BLaER1 treated with 17β-estradiol and CSF1 and Interleukin-3, amounts not matched to agents 10 nM and 100 nM (cell line): Measurements from ENCODE around the gene RHO.
"Not testable (repeated sequence)": the region's sequence is repeated elsewhere in the genome, so short reads cannot be mapped to it uniquely, and the experiment has no call there.

Experiments used
- H3K27ac ChIP-seq, 11 experiments: shearing (Covaris generic); formaldehyde crosslinking; 2 replicates each; pipeline ENCODE4 v1.8.1; 2022
- H3K27me3 ChIP-seq, 11 experiments: shearing (Covaris generic); formaldehyde crosslinking; 2 replicates each; pipeline ENCODE4 v1.8.1; 2022
- H3K36me3 ChIP-seq, 11 experiments: shearing (Covaris generic); formaldehyde crosslinking; 2 replicates each; pipeline ENCODE4 v1.8.1; 2022
- H3K4me1 ChIP-seq, 10 experiments: shearing (Covaris generic); formaldehyde crosslinking; 2 replicates each; pipeline ENCODE4 v1.8.1; 2022
- H3K4me2 ChIP-seq, 11 experiments: shearing (Covaris generic); formaldehyde crosslinking; 2 replicates each; pipeline ENCODE4 v1.8.1; 2022
- H3K4me3 ChIP-seq, 10 experiments: shearing (Covaris generic); formaldehyde crosslinking; 2 replicates each; pipeline ENCODE4 v1.8.1; 2022
- H3K9ac ChIP-seq, 11 experiments: shearing (Covaris generic); formaldehyde crosslinking; 2 replicates each; pipeline ENCODE4 v1.8.1; 2022
- H3K9me3 ChIP-seq, 11 experiments: shearing (Covaris generic); formaldehyde crosslinking; replicated peaks in 1 of 11; 2 replicates each; pipeline ENCODE4 v1.8.1; 2022
- H4K20me1 ChIP-seq, 11 experiments: shearing (Covaris generic); formaldehyde crosslinking; 2 replicates each; pipeline ENCODE4 v1.8.1; 2022
- Cebpa-rat ChIP-seq, 11 experiments: shearing (Covaris generic); IDR thresholded peaks; 2 replicates each; pipeline ENCODE4 v1.8.1; 2022

The RHO gene

DNA sequence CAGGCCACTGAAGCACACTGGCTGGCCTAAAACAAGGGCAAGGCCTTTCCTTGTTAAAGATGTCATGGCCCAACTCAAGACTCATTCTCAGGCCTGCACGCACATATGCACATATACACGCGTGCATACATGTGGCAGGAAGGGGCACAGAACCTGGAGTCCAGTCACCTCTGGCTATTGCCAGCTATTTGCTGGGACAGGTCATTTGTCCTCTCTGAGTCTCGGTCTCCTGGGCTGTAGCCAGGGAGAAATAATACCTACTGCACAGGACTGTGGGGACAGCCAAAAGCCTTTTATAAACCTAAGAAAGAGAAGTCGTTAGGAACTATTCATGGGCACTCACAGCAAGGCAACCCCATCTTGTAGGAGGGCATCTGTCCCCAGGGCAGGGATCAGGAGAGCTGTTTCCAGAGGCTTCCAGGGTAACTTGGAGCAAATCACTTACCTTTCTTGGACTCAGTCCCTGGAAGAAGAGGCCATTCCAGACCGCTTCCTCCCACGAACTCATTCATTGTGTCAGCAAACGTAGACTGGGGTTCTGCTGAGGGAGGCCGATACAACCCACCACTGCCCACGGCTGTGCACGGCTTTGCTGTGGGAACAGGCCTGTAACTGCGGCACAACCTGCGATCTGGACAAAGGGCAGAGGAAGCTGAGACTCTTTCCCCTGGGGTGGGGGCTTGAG, 41.1 kb upstream of the RHO start:
- Histone ChIP-seq H3K4me2 (peak overlapping the region in 3 of 11 experiments; percentile 55 to 82 (median 77); a peak in 6 of 22 replicates), H4K20me1 (no peaks in the 10 kb centered on the region), H3K27ac (peak overlapping the region in 3 of 11 experiments; percentile 81 to 86 (median 85); a peak in 6 of 22 replicates), H3K9me3 (no peaks in the 10 kb centered on the region), H3K36me3 (peaks cover 0 to 66% (median 20%) of the 10 kb centered on the region in 11 experiments; a peak in 18 of 22 replicates), H3K4me3 (no peak overlapping the region), H3K9ac (peak overlapping the region in 3 of 11 experiments; percentile 63 to 73 (median 67); a peak in 5 of 22 replicates), H3K27me3 (no peaks in the 10 kb centered on the region), H3K4me1 (peaks cover 4 to 100% (median 8%) of the 10 kb centered on the region in 10 experiments; a peak in 15 of 20 replicates)
- no peak for TF ChIP-seq Cebpa-rat (IDR thresholded peaks at IDR 0.05)

- Histone ChIP-seq H3K4me1 (peaks cover 4 to 95% (median 8%) of the 10 kb centered on the region in 10 experiments; a peak in 15 of 20 replicates), H3K27ac (peak overlapping the region in 3 of 11 experiments; percentile 81 to 86 (median 85); a peak in 6 of 22 replicates), H3K4me2 (peak overlapping the region in 3 of 11 experiments; percentile 55 to 82 (median 77); a peak in 6 of 22 replicates), H3K36me3 (peaks cover 0 to 66% (median 23%) of the 10 kb centered on the region in 11 experiments; a peak in 17 of 22 replicates), H3K9ac (peak overlapping the region in 2 of 11 experiments; percentile 63 to 73; a peak in 4 of 22 replicates)
- H3K9me3 ChIP-seq, H3K4me3 ChIP-seq, H3K27me3 ChIP-seq, H4K20me1 ChIP-seq: not testable (repeated sequence)
Measured at GRCh38 chr3:129487868-129488335, 40.5 kb upstream of the RHO start.

DNA sequence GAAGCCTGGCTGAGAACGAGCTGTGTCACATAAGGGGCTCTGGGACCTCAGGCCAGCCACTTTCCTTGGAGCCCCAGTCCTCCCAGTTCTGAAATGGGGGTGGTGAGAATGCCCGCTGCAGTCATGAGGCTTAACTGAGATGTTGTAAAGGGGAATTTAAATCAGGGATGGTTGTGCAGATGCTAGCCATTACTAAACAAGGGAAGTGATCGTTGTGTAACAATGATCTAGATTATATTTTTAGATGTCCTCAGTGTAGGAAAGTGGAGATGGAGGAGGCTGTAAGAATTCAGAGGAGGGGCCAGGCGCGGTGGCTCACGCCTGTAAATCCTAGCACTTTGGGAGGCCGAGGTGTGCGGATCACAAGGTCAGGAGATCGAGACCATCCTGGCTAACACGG, 39.2 kb upstream of the RHO start:
- Histone ChIP-seq H3K9ac (peak overlapping the region in 5 of 11 experiments; percentile 17 to 71 (median 54); a peak in 6 of 22 replicates), H3K27ac (peak overlapping the region in 4 of 11 experiments; percentile 47 to 85 (median 69); a peak in 8 of 22 replicates), H3K4me1 (peaks cover 4 to 81% (median 8%) of the 10 kb centered on the region in 10 experiments; a peak in 15 of 20 replicates), H3K4me2 (peak overlapping the region in 3 of 11 experiments; percentile 18 to 80 (median 62); a peak in 5 of 22 replicates), H3K36me3 (peaks cover 0 to 65% (median 25%) of the 10 kb centered on the region in 11 experiments; a peak in 16 of 22 replicates)
- not testable (repeated sequence) for H3K4me3 ChIP-seq, H3K9me3 ChIP-seq, H3K27me3 ChIP-seq, H4K20me1 ChIP-seq

DNA sequence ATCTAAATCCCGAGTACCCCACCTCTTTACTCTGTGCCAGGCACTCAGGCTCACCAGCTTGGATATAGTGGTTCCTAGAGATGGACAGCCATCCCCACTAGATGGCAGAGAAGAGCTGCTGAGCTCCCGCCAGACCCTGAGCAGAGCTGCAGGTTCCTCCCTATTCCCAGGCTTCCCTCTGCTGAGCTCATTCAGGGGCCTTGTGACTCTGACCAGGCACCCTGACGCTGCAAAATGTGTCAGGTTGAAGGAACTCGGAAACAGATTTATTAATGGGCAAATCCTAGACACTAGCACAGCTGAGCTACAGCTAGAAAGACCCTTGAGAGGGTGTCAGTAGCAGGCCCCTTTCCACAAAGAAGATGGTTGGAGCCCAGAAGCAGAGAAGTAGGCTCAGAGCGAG, 38.2 kb upstream of the RHO start:
- H3K4me2 ChIP-seq, result peak overlapping the region in 7 of 11 experiments; percentile 7 to 80 (median 56); a peak in 10 of 22 replicates
- H3K4me1 ChIP-seq, result peaks cover 4 to 71% (median 8%) of the 10 kb centered on the region in 10 experiments; a peak in 15 of 20 replicates
- no peaks in the 10 kb centered on the region for H4K20me1 ChIP-seq
- H3K27me3 ChIP-seq, result no peaks in the 10 kb centered on the region
- TF ChIP-seq Cebpa-rat (IDR thresholded peaks at IDR 0.05), result no peak
- H3K4me3 ChIP-seq, result no peak overlapping the region
- peaks cover 0 to 65% (median 26%) of the 10 kb centered on the region in 11 experiments; a peak in 15 of 22 replicates for H3K36me3 ChIP-seq
- peak overlapping the region in 9 of 11 experiments; percentile 16 to 71 (median 33); a peak in 9 of 22 replicates for H3K9ac ChIP-seq
- no peaks in the 10 kb centered on the region for H3K9me3 ChIP-seq
- peak overlapping the region in 9 of 11 experiments; percentile 34 to 85 (median 60); a peak in 14 of 22 replicates for H3K27ac ChIP-seq

- H3K4me2 ChIP-seq, result peak overlapping the region in 3 of 11 experiments; percentile 61 to 80 (median 62); a peak in 7 of 22 replicates
- H3K36me3 ChIP-seq, result peaks cover 4 to 61% (median 26%) of the 10 kb centered on the region in 11 experiments; a peak in 16 of 22 replicates
- peak overlapping the region in 6 of 11 experiments; percentile 57 to 80 (median 69); a peak in 9 of 22 replicates for H3K27ac ChIP-seq
- H3K4me3 ChIP-seq, H3K9me3 ChIP-seq, H3K27me3 ChIP-seq, H4K20me1 ChIP-seq: not testable (repeated sequence)
- peak overlapping the region in 7 of 11 experiments; percentile 17 to 61 (median 38); a peak in 6 of 22 replicates for H3K9ac ChIP-seq
- H3K4me1 ChIP-seq, result peaks cover 4 to 63% (median 8%) of the 10 kb centered on the region in 10 experiments; a peak in 15 of 20 replicates
Measured at GRCh38 chr3:129491077-129491476, 37.4 kb upstream of the RHO start.

- peak overlapping the region in 2 of 11 experiments; percentile 12 to 33; a peak in 1 of 22 replicates for H3K9ac ChIP-seq
- no peaks in the 10 kb centered on the region for H4K20me1 ChIP-seq
- no peaks in the 10 kb centered on the region for H3K27me3 ChIP-seq
- peak overlapping the region in 2 of 11 experiments; percentile 61 to 80; a peak in 4 of 22 replicates for H3K4me2 ChIP-seq
- peaks cover 4 to 60% (median 26%) of the 10 kb centered on the region in 11 experiments; a peak in 16 of 22 replicates for H3K36me3 ChIP-seq
- peaks cover 4 to 56% (median 8%) of the 10 kb centered on the region in 10 experiments; a peak in 15 of 20 replicates for H3K4me1 ChIP-seq
- no peaks in the 10 kb centered on the region for H3K9me3 ChIP-seq
- peak overlapping the region in 1 of 11 experiments; percentile 75; a peak in 2 of 22 replicates for H3K27ac ChIP-seq
- no peak overlapping the region for H3K4me3 ChIP-seq
- TF ChIP-seq Cebpa-rat (IDR thresholded peaks at IDR 0.05), result no peak
Measured at GRCh38 chr3:129491794-129492193, 36.6 kb upstream of the RHO start.

GRCh38 chr3:129492691-129493090, 35.7 kb upstream of the RHO start:
- no peaks in the 10 kb centered on the region for H3K27me3 ChIP-seq
- no peak overlapping the region for H3K4me3 ChIP-seq
- H3K27ac ChIP-seq, result no peak overlapping the region
- H3K4me1 ChIP-seq, result peaks cover 4 to 47% (median 8%) of the 10 kb centered on the region in 10 experiments; a peak in 15 of 20 replicates
- H3K4me2 ChIP-seq, result no peak overlapping the region
- H3K9me3 ChIP-seq, result no peaks in the 10 kb centered on the region
- H4K20me1 ChIP-seq, result no peaks in the 10 kb centered on the region
- H3K36me3 ChIP-seq, result peaks cover 4 to 60% (median 26%) of the 10 kb centered on the region in 11 experiments; a peak in 15 of 22 replicates
- TF ChIP-seq Cebpa-rat (IDR thresholded peaks at IDR 0.05), result no peak
- H3K9ac ChIP-seq, result no peak overlapping the region

DNA sequence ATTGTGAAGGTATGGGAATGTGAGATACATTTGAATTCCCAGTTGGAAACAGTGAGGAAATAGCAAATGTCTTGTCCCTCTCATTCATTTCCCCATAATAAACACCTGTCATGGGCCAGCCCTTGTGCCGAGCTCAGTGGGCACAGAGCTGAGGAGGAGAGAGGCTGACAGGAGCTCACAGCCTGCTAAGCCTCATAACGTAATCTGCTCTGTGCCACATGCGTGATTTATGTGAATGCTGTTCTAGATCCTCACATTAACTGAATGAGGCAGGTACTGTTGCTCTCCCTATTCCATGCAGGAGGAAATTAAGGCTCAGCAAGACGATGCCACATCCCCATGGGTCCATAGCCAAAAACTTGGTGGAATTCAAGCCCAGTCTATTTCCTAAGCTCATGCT, 35.2 kb upstream of the RHO start:
- Histone ChIP-seq H3K27ac (no peak overlapping the region), H3K9ac (no peak overlapping the region), H3K4me3 (no peak overlapping the region), H3K9me3 (no peaks in the 10 kb centered on the region), H4K20me1 (no peaks in the 10 kb centered on the region), H3K4me2 (no peak overlapping the region), H3K4me1 (peaks cover 4 to 42% (median 8%) of the 10 kb centered on the region in 10 experiments; a peak in 15 of 20 replicates), H3K36me3 (peaks cover 4 to 55% (median 26%) of the 10 kb centered on the region in 11 experiments; a peak in 15 of 22 replicates), H3K27me3 (no peaks in the 10 kb centered on the region)
- no peak for TF ChIP-seq Cebpa-rat (IDR thresholded peaks at IDR 0.05)

- H3K36me3 ChIP-seq, result peaks cover 4 to 55% (median 26%) of the 10 kb centered on the region in 11 experiments; a peak in 15 of 22 replicates
- not testable (repeated sequence) for H3K27ac ChIP-seq, H3K4me2 ChIP-seq, H3K9ac ChIP-seq, H4K20me1 ChIP-seq, H3K4me3 ChIP-seq, H3K27me3 ChIP-seq, H3K9me3 ChIP-seq
- H3K4me1 ChIP-seq, result peaks cover 4 to 29% (median 8%) of the 10 kb centered on the region in 10 experiments; a peak in 15 of 20 replicates
Measured at GRCh38 chr3:129494499-129494898, 33.9 kb upstream of the RHO start.

GRCh38 chr3:129495006-129495639, 33.3 kb upstream of the RHO start:
- not testable (repeated sequence) for H3K27me3 ChIP-seq, H3K27ac ChIP-seq, H3K4me3 ChIP-seq, H3K4me2 ChIP-seq, H3K9ac ChIP-seq, H4K20me1 ChIP-seq, H3K9me3 ChIP-seq
- H3K36me3 ChIP-seq, result peaks cover 7 to 60% (median 30%) of the 10 kb centered on the region in 11 experiments; a peak in 16 of 22 replicates
- peaks cover 4 to 23% (median 8%) of the 10 kb centered on the region in 10 experiments; a peak in 15 of 20 replicates for H3K4me1 ChIP-seq

GRCh38 chr3:129497876-129498275, 30.6 kb upstream of the RHO start:
- H3K4me2 ChIP-seq, H3K4me1 ChIP-seq, H3K9ac ChIP-seq, H3K4me3 ChIP-seq, H3K27me3 ChIP-seq, H3K27ac ChIP-seq, H3K9me3 ChIP-seq, H4K20me1 ChIP-seq: not testable (repeated sequence)
- peaks cover 23 to 68% (median 41%) of the 10 kb centered on the region in 11 experiments; a peak in 19 of 22 replicates for H3K36me3 ChIP-seq
